HFF-Myc (cell line): ENCODE measurements around the gene FAM204A.

Source experiments
- DNase-seq: peaks from one replicate; pipeline ENCODE4 v3.0.0-alpha.2; 2011; ENCODE audit warnings: low read depth; ENCODE audit errors: extremely low read depth
- H3K4me3 ChIP-seq: replicated peaks from 2 replicates; pipeline ENCODE4 v1.5.1; 2011; ENCODE audit warnings: low read depth, mild to moderate bottlenecking, control low read depth, low read length
- TF ChIP-seq, protein P1 (sequence below): IDR thresholded peaks from 2 replicates; pipeline ENCODE4 v1.5.1; 2012; ENCODE audit warnings: mild to moderate bottlenecking, low read depth, low read length, control low read depth; ENCODE audit errors: missing control alignments

Gene FAM204A

DNA sequence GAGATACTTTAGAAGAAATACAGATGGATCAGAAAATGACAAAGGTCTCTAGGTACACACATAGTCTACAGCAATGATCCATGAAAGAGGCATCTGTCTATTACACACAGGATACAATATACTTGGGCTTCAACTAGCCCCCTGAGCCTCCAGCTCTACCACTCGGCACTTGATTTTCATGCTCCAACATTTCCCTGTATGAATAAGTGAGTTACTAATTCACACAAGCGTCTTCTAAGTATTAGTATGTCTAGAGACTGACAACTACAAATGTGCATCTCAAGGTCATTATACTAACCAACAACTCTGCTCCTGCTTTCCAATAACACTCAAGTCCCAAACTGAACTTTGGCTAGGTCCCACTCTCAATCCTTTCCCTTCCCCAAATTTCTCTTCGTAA, 8.3 kb downstream of the FAM204A start:
- DNase-seq = no peak
- H3K4me3 ChIP-seq = no peak overlapping the region
- TF ChIP-seq, protein P1, sequence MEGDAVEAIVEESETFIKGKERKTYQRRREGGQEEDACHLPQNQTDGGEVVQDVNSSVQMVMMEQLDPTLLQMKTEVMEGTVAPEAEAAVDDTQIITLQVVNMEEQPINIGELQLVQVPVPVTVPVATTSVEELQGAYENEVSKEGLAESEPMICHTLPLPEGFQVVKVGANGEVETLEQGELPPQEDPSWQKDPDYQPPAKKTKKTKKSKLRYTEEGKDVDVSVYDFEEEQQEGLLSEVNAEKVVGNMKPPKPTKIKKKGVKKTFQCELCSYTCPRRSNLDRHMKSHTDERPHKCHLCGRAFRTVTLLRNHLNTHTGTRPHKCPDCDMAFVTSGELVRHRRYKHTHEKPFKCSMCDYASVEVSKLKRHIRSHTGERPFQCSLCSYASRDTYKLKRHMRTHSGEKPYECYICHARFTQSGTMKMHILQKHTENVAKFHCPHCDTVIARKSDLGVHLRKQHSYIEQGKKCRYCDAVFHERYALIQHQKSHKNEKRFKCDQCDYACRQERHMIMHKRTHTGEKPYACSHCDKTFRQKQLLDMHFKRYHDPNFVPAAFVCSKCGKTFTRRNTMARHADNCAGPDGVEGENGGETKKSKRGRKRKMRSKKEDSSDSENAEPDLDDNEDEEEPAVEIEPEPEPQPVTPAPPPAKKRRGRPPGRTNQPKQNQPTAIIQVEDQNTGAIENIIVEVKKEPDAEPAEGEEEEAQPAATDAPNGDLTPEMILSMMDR = no peak

DNA sequence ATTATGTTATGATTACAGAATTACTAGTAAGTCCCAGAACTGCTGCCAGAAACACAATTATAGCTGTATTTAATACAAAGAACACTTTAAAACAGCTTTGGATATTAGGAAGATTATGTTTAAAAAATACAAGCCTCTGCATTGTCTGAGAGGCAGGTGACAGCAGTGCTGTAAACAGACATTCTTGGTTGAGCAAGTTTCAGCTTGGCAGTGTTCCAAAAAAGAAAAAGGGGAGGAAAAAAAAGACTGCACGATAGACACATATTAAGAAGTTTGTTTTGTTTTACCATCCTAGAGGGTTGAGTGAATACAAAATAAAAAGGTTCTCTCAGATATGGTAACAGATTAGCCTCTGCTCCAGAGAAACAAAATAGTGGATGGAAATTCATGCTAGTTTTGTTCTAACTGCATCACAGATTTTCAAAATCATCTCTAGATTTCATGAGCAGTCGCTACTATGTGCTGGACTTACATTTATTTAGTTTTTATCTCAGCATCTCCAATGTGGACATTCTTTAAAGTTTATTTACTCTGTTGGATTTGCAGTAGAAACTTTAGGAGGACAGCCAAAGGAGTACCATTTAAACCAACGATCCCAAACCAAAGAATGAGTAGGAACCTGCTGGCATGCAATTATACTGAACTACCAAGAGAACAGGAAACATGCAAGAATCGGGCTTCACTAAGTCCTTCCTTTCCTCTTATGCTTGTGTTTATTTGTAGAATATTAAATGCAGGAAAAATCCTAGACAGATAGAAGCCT, 9.0 kb downstream of the FAM204A start:
- no peak for DNase-seq
- H3K4me3 ChIP-seq = no peak overlapping the region
- TF ChIP-seq, protein P1 = no peak

DNA sequence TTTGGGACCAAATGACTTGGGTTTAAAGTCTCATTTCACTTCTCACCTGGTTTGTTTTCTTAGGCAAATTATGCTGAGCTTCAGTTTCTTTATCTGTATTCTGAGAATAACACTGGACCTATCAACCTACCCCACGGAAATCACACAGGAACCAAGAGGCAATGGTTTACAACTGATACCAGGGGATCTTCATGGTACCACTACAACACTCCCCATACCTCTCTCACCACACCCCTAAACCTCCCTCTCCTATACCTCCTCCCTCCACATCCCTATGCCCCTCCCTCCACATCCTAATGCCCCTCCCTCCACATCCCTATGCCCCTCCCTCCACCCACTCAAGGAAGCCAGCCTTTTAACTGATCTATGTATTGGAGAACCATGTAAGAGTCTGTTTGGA, 9.9 kb downstream of the FAM204A start:
- no peak for DNase-seq
- TF ChIP-seq, protein P1 = no peak
- no peak overlapping the region for H3K4me3 ChIP-seq

DNA sequence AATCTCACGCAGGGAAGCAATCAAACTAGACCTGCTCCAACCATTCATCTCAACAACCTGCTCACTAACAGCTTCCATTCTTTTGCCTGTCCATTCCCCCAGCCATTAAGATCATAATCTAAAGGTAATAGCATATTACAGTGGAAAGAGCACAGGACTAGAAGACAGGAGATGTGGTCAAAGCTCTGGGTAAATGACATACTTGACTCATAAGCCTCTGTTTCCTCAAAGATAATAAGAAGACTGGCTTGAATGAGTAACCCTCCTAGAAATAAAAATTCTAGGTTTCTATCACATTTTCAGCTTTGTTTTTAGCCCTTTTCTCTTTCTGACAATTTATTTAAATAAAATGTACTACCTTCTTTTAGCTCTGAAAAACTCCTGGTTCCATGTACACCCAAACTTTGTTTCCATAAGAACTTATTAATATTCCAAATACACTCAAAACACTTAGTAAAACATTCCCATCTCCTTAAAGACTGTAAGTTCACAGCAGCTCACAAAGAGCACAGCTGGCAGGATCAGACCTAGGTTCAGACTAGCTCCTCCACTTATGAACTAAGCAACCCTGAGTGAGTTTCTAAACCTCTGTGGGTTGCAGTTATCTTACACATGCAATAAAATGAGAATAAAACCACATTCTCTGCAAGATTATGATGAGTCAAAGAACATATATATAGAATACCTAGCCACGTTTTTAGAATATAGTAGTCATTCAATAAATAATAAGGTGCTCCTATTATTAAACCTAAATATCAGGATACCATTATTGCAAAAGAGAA, 11.6 kb downstream of the FAM204A start:
- TF ChIP-seq, protein P1 = no peak
- no peak overlapping the region for H3K4me3 ChIP-seq
- no peak for DNase-seq

DNA sequence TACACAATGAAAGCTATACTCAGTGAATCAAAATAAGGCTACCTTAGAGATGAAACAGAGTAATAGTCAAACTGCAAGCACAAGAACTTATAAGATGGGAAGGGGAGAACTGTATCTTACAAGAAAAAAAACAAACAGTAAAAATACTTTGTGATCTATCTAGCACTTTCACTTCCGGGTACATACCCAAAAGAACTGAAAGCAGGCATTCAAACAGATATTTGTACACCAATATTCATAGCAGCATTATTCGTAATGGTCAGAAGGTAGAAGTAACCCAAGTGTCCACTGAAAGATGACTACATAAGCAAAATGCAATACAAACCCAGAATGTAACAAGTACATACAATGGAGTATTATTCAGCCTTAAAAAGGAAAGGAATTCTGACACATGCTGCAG, 18.0 kb downstream of the FAM204A start:
- TF ChIP-seq, protein P1 = no peak
- no peak for DNase-seq
- no peak overlapping the region for H3K4me3 ChIP-seq

DNA sequence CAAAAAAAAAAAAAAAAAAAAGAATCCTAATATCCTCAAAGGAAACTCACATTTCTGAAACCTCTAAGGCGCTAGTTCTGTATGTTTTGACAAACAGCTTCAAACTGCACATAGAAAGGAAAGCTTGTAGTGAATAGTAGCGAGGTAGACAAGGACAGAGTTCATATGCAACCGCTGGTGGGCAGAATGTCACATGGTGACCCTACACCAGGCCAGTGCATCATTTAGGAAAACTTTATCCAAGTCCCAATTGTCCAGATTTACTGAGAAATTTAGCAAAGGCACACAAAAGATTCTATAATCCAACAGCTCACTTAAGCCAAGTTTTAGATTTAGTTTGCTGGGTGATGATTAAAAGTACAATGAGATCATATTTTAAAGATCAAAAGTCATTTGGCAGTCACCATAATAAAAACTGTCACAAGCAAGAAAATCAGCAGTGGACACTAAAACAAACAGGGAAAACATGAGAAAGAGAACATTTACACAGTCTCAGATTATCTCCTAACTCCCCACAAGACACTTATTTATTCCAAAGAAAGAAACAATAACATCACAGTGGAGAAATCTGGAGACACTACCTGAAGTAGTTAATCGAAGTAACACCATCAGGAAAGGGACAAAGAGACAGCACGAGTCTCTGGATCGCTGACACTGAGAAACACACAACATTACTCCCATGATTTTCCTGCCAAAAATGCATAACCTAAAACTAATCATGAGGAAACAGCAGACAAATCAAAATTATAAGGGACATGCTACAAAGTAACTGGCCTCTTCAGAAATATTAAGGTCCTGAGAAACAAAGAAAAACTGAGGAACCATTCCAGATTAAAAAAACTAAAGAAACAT, 20.2 kb downstream of the FAM204A start:
- DNase-seq = no peak
- no peak overlapping the region for H3K4me3 ChIP-seq
- TF ChIP-seq, protein P1 = no peak
